HTERT RPE-1 (cell line): ENCODE results near the gene WNT6.

Experiments
- in situ Hi-C: fragments of 300-500 bp; cut with MboI; formaldehyde crosslinking; loops from 4 replicates; pipeline ENCODE4 v1.14.3; 2020; ENCODE audit warnings: low sequenced_read_pairs

WNT6 gene

DNA sequence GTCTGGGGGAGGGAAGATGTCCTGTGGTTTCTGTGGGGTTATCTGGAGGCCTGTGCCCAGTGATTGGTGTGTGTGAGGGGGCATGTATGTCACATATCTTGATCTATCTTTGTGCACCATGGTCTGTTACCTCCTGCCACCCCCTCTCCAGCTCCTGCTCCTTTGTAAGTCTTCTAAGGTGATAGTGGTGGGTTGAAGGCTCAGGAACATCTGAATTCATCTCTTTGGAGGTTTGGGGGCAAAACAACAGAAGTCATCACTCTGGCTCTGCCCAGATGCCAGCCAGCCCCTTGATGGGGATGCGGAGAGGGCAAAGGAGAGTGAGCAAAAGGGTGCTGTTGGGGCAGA lies 2.7 kb upstream of the WNT6 start:
- in situ Hi-C loops, result no loop called here

DNA sequence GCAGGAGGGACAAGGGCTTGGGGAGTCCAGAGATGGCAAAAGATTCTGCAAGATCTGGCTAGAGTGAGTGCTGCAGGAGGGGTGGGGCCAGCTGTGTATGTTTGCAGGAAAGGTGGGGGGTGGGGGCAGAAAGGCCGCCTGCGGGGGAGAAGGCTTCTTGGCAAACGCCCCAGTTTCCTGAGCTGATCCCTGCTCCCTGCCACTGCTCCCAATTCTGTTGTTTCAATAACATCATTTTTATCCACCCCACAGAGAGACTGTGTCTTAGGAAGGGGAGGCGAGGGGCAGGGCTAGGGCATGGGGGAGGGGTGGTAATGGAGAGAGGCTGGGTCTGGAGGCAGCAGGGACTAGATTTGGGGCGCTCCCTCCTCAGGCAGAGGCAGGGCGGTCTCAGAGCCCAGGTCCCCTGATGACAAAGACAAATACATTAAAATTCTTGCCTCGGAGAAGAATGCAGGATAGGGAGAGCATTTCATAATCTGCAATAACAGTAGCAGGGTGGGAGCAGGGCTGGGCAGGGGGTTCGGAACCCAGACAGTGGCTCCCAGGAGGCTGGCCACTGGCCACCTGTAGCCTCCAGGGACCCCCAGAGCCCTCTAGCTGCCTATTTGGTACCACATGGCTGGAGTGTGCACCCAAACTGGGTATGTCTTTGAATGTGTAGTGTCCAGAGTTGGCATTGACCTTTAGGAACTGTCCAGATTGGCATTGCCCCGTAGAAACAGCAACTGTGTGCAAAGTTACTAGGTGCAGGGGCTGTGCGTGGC lies 2.1 kb upstream of the WNT6 start:
- in situ Hi-C loops, result no loop called here

DNA sequence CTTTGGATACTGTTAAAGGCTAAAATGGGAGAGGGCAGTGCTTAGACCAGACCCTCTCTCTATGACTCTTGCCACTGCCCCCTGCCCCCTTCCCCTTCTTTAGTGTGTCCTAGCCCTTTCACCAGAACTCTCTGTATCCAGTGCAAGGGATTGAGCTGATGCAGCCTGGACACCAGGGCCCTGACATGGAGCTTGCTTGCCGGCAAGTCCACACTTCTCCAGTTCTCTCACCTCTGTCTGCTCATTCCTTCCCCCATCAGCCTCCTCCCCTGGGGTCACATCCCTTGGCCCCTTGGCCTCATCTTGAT lies 1.5 kb upstream of the WNT6 start:
- in situ Hi-C loops, result no loop called here

DNA sequence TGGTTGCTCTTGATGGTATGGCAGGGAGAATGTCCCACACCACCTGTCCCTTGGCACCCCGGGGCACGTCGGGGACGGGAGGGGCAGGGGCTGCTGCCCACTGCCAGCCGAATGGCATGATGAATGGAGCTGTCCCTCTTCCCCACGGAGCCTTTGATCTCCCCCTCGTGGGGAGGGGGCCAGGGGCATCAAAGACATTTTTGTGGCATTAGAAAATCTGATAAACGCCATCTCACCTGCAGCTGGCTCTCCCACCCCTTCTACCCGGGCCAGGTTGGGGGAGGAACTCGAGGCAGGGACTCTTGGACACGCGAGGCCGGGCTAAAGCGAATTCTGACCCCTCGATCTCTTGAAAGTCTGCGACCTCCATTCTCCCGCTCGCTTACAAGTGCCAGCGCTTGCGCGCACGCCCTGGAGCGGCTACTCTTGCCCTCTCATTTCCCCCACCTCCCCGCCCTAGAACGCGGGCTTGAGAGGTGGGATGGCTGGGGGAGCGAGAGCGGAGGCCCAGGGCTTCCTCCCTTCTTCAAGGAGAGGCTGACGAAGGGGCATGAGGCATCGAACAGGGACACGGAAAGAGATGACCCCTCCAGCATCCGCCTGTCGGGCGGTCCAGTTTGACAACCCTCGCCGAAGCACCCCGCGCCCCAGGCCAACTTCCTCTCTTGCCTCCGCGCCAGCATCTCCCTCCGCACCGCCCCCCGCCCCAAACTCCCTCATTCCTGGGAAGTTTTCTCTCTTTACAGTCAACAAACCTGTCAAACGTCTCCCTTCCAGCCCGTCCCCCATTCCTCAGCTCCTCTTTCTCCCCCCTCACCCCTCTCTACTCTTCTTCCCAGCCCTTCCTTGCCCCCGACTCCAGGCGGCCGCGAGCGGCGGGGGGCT lies 692 bp upstream of the WNT6 start:
- in situ Hi-C loops, result no loop called here

DNA sequence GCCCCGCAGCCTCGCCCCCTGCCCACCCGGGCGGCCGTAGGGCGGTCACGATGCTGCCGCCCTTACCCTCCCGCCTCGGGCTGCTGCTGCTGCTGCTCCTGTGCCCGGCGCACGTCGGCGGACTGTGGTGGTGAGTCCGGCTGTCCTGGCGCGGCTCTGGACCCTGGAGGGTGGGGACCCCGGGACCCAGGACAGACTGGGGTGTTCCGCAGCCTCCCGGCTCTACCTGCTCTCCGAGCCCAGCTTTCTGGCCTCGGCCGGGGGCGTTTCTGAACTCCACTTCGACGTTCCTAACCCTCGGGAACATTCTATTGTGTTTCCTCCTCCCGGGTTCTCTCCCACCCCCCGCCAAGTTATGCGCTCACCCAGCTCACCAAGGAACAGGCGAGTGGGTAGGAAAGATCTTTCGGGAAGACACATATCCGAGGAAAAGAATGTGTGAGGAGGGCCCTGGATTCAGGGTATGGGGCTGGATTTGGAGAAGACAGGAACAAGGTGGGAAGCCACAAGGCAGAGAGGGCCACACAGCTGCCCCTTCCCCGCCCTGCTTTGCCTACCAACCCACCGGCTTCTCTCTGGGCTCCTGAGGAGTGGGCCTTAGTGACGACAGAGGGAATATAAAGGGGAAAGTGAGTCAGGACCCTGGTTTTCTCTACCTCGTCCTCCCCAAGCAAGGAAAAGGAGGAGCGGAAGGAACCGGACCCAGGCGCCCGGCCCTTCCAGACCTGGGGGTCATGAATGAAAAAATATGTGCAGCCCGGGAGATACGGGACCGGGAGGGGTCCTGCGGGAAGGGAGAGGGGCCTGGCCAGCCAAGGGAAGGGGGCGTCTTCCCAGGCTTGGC lies 605 bp downstream of the WNT6 start:
- in situ Hi-C loops, result no loop called here

DNA sequence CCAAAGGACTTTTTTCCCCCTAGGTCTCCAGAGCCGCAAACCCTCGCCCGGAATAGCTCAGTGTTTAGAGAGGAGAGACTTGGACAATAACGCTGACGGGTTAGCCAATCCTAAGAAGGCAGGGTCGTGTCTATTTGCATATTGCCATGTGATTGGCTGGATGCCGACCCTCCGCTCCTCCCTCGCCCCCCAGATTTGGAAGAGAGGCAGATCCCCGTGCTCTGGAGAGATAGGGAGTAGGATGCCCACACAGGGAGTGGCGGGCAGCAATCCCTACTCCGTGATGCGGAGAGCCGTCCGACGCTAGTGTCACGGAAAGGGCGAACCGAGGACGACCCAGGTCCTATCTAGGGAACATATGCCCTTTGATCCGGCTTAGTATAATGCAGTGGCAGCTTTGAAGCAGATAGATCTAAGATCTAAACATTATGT lies 1.4 kb downstream of the WNT6 start:
- in situ Hi-C loops, result no loop called here

DNA sequence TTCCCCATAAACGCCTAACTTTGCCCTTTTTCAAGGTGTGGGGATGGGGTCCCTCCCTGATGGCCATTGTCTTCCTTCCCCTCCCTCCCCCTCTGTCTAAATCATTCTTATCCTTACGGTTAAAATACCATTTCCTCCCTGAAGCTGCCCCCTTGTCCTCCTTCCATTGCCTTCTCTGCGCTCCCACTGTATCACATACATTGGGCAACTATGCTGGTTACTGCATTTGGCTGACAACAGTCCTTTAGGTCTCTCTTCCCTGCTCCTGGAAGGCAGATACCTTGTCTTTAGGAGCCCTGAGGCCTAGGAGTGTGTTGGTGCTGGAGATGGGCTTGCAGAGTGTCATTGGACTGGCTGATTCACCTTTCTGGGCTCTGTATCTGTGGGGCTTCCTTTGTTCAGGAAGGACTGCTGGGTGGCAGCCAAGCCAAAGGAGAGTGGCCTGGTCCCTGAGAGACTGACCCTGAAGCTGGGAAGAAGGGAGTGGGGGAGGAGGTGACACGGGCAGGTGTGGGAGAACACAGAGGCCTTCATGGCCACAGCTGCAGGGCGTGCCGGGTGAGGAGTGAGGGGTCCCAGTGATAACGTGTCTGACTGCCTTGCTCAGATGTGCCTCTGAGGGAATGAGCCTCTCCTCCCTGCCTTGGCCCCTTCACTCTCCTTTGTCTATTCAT lies 2.2 kb downstream of the WNT6 start:
- in situ Hi-C loops, result no loop called here

DNA sequence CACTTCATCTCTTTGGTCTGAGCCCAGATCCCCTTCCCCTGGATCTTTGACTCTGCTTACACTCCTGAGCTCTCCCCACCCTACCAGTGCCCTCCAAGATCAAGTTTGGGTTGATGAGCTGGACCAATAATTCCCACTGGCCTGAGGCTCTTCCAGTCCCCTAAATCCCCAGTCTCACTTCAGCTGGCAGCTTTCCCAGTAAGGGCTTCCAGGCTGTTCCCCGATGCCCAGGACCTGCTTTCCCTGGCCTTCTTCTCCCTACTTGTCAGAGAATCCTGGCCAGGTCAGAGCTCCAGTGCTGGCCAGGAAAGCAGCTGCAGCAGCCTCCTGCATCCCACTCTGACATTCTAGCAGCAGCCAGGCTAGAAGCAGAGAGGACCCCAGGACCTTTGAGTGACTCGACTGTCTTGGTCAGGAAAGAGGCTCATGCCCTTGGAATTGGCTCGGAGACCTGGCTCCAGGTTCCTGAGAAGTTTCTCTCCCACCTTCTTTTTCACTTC lies 3.5 kb downstream of the WNT6 start:
- in situ Hi-C loops, result no loop called here

DNA sequence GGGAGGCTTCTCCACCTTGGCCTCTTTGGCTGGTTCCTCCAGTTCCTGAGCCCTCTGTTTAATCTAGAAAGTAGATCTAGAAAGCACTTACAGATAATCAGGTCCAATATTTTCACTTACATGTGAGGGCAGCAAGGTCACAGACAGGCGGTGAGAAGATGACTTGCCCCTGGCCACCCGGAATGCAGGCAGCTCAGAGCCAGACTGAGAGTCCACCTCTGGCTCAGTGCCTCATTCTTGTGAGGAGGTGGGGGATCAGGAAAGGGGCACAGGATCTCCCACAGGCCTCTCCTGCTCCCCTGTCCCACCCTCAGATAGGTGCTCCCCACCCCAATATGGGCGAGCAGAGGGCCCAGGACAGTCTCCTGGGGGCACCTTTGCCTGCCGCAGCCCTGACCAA lies 5.8 kb downstream of the WNT6 start:
- in situ Hi-C loops, result no loop called here

DNA sequence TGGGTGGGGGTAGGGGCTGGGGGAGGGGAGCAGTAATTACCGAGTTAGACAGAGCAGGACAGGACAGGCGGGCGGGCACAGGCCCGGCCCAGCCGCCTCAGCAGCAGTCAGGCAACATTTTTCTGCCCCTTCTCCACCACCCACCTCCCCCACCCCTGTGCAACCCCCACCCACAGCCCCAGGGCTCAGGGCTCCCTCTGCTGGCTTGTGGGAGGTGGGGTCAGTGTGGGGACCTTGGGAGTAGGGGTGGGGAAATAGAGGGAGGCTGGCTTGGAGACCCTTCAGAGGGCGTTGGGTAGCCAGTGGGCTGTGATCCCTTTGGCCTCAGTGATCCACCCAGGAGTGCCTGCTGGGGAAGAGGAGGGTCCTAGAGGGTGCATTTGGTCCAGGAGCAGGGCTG lies 6.4 kb downstream of the WNT6 start:
- in situ Hi-C loops, result no loop called here

DNA sequence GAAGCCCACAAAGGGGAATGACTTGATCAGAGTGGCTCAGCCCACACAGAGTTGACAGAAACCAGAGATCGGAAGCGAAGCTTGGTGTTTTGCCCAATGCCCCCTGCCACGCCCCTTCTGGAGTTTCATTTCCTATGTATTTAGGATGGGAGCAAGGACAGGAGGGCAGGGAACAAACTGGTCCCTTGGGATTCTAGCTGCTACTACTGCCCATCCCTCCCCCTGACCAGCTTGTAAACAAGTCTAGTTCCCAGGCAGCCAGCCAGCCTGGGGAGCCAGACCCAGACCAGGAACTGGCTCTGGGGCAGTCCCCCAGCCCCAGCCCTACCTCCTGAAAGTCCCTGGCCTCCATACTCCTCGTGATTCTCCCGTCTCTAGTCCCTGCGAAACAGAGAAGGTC lies 8.3 kb downstream of the WNT6 start:
- in situ Hi-C loops, result no loop called here

DNA sequence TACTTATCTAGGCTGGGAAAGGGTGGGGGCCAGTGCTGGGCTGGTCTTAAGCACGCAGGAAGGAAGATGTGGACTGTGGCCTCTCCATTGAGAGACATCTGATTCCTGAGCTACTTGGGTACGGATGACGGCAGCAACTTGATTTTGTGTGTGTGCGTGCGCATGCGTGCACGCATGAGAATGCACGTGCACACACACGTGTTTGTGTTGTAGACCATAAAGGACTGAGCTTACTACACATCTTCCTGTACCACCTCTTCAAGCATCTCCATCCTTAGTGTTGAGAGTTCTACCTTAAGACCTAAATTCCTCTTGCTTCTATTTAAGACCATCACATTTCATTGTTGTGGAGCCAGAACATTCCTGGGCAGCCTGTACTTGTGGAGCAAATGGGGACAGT lies 9.5 kb downstream of the WNT6 start:
- in situ Hi-C loops, result no loop called here

DNA sequence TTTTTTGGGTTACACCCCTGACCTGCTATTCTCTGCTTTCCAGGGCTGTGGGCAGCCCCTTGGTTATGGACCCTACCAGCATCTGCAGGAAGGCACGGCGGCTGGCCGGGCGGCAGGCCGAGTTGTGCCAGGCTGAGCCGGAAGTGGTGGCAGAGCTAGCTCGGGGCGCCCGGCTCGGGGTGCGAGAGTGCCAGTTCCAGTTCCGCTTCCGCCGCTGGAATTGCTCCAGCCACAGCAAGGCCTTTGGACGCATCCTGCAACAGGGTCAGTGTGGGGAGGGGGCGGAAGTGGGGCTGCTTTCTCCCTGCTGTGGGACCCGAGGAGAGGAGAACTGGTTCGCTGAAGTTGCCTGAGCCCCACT lies 11.4 kb downstream of the WNT6 start:
- in situ Hi-C loops, result no loop called here

DNA sequence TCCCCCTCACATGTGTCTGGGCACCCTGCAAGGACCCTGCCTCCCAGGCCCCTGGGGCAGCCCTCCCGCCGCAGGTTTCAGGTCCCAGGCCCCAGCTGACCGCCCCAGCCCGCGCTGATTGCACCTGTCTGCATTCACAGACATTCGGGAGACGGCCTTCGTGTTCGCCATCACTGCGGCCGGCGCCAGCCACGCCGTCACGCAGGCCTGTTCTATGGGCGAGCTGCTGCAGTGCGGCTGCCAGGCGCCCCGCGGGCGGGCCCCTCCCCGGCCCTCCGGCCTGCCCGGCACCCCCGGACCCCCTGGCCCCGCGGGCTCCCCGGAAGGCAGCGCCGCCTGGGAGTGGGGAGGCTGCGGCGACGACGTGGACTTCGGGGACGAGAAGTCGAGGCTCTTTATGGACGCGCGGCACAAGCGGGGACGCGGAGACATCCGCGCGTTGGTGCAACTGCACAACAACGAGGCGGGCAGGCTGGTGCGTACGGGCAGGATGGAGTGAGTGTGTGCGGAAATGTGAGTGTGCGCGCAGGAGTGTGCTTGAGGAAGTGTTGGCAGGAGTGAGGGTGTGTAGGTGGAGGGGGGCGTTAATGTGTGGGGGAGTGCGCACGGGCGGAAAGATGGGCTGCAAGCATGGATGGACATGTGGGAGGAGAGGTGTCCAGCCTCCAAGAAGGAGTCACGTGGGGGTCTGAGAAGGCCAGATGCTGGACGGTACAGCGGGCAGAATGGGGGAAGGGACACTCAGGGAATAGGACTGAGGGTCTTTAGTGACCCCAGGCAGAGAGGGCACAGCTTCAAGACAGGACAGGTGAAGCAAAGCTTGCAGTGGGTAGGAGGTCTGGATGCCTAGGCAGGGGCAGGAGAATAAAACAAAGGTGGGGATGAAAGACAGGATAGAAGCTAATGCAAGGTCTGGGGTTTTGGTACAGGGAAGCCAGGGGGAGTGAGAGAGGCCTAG lies 12.0 kb downstream of the WNT6 start:
- in situ Hi-C loops, result no loop called here

DNA sequence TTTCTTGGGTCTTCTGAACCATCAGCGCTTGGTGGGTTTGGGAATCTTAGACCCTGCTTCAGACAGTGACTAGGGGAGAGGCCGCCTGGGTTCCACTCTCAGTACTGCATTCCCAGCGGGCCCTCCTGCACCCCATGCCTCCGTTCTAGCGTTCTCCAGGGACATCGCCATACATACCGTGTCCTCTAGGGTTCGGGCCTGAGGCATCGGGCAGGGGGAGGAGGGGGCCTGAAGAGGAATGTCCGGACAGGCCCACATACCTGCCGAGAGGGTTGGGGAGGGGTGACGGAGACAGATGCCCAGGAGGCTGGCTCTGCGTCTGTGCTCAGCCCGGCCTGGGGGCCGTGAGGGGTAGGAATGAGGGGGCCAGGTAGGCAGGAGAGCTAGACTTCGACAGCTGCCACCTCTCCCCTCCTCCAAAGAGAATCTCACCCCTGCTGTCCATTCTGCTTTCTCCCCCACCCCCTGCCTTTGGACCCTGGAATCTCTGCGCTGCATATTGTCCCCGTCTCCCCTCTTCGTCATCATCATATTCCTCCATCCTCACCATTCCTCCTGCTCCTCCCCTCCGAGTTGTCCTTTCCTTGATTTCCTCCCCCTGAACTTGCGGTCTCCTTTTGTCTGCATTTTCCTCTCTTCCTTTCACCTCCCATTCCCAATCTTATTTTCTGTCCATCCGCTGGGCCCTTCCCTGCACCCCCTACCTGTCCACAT lies 13.2 kb downstream of the WNT6 start:
- in situ Hi-C loops, result no loop called here

DNA sequence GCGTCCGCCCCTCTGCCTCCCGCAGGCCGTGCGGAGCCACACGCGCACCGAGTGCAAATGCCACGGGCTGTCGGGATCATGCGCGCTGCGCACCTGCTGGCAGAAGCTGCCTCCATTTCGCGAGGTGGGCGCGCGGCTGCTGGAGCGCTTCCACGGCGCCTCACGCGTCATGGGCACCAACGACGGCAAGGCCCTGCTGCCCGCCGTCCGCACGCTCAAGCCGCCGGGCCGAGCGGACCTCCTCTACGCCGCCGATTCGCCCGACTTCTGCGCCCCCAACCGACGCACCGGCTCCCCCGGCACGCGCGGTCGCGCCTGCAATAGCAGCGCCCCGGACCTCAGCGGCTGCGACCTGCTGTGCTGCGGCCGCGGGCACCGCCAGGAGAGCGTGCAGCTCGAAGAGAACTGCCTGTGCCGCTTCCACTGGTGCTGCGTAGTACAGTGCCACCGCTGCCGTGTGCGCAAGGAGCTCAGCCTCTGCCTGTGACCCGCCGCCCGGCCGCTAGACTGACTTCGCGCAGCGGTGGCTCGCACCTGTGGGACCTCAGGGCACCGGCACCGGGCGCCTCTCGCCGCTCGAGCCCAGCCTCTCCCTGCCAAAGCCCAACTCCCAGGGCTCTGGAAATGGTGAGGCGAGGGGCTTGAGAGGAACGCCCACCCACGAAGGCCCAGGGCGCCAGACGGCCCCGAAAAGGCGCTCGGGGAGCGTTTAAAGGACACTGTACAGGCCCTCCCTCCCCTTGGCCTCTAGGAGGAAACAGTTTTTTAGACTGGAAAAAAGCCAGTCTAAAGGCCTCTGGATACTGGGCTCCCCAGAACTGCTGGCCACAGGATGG lies 14.0 kb downstream of the WNT6 start:
- in situ Hi-C loops, result no loop called here

DNA sequence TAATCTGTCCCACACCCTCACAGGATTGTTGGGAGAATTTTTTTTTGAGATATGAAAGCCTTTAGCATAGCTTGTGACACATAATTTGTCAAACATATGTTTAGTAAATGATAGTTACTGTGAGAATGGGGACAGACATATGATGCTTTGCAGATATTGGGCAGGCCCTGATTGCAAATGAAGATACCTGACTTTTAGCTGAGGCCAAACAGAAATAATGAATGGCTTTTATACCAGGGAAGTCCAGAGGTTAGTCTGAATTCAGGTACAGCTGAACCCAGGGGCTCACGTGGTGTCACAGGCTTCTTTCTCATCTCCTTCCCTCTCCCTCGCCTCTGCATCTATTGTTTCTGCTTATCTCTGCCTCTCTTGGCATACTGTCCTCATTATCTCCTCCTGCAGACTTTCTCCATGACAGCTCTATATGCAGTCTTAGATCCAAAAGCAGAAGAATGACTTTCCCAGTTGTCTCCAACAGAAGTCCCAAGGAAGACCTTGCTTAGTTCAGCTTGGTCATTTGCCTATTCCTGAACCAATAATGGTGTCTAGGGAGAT lies 16.2 kb downstream of the WNT6 start:
- in situ Hi-C loops, result no loop called here
